HUDEP-2 (cell line): ENCODE data around the gene ATP2C2.
"Not testable (repeated sequence)": the region's sequence is repeated elsewhere in the genome, so short reads cannot be mapped to it uniquely, and the experiment has no call there.

Source experiments
- DNase-seq, 76 experiments: peaks; one replicate each; lab custom pipeline; 2025; ENCODE audit not compliant: unreplicated experiment in 76 of 76; lab: John Stamatoyannopoulos, UW

ATP2C2 gene

DNA sequence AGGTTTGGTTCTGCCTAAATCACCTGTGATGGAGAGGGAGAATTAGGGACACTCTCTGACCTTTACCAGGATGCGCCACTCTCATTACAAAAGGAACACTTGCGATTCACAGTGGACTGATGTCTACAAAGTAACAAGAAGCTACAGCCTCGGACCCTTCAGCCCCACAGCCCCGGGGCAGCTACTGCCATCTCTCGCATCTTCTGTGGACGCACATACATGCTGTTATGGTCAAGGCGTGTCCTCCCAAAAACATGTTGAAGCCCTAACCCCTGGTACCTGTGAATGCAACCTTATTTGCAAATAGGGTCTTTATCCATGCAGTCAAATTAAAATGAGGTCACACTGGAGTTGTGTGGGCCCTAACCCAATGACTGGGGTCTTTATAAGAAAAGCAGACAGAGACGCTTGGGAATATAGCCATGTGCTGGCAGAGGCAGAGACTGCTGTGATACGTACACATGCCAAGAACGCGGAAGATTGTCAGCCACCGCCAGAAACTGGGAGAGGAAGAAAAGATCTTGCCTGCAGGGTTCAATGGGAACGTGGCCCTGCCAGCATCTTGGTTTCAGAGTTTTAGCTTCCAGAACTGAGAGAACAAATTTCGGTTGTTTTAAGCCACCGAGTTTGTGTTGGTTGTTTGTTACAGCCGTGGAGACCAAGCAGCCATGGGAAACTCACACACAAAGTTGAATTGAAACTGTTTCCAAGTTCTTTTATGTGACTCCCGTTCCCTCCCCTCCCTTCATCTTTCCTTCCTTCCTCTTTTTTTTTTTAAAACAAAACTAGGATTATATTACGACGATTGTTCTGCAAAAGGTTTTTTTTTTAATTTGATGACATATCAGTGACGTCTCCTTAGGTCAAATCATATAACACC, 23.1 kb downstream of the ATP2C2 start:
- no peak for DNase-seq

DNA sequence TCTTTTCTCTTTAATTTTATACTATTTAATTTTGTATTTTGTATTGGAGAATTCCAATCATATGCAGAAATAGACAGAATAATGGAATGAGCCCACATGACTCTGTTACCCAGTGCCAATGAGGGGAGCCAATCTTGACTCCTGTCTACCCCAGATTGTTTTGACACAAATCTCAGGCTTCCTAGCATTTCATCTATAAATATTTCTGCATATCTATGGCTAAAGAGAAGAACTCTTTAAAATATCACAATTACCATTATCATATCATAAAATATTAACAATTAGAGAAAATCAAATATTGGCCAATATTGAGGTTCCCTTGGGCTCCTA, 23.7 kb downstream of the ATP2C2 start:
- no peak for DNase-seq

DNA sequence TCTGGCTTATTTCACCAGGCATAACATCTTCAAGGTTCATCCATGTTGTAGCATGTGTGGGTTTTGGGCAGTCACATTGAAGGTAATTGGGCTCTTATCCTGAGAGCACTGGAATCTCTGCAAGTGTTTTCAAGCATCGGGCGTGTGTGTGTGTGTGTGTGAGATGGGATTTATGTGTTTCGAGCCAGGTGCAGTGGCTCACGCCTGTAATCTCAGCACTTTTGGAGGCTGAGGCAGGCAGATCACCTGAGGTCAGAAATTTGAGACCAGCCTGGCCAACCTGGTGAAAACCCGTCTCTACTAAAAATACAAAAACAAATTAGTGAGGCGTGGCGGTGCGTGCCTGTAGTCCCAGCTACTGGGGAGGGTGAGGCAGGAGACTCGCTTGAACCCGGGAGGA, 27.7 kb downstream of the ATP2C2 start:
- DNase-seq = not testable (repeated sequence)

DNA sequence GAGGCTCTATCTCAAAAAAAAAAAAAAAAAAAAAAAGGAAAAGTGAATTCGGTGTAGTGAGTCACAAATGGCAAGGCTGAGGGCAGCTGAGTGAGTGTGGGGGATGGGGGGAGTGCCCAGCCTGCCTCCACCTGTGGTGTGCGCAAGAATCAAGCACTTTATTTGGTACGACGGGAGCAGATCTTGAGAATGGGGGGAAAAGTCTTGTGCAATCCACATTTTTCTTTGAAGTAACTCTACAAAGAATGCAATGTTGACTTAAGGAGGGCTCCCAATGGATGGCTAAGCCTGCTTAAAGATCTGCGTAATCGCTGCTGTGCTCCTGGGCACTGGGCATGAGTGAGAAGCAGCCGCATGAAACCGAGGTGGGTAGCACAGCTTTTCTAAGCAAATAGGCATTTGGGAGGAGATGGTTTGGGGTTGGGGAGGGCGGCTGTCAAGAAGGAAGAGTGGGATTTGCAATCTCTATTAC, 28.2 kb downstream of the ATP2C2 start:
- DNase-seq = no peak

DNA sequence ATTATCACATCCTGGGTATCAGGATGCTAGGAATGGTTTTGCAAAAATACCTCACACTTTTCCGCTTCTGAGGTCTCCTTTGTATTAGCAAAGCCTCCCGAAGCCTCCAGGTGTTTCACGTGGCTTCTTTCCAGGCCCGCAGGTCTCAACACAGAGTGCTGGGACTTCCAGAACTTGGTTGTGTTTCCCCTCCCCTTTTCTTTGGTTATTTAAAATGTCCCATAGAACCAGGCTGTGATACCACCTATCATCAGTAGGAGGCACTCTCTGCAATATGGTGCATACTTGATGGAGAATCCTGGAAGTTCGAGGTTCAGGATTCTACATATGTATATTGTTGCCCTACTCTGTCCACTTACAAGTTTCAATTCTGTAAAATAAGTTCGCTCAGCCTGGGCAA, 28.8 kb downstream of the ATP2C2 start:
- no peak for DNase-seq

DNA sequence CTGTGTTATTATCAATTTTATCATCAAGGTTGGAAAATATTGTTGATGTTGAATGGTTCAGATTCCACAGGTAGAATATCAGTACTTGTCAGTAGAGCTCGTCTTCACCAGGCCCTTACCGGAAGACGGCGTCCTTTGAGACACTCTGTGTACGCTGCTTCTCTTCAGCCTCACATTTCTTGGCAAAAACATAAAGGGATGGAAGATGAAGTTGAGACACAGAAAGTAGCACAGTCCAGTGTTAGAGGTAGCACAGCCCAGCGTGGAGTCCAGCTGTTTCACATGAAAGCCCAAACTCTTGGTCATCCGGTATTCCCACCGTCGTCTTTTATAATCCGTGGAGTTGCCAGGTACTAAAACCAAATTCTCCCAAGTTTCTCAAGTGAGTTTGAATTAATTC, 30.4 kb downstream of the ATP2C2 start:
- DNase-seq = no peak

DNA sequence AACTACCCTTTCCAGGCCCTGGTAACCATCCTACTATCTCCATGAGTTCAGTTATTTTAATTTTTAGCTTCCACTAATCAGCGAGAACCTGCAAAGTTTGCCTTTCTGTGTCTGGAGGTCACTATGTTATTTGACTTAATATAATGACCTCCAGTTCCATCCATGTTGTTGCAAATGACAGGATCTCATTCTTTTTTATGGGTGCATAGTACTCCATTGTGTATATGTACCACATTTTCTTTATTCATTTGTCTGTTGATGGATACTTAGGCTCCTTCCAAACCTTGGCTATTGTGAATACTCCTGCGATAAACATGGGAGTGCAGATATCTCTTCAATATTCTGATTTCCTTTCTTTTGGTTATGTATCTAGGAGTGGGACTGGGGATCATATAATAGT, 31.6 kb downstream of the ATP2C2 start:
- DNase-seq = not testable (repeated sequence)

DNA sequence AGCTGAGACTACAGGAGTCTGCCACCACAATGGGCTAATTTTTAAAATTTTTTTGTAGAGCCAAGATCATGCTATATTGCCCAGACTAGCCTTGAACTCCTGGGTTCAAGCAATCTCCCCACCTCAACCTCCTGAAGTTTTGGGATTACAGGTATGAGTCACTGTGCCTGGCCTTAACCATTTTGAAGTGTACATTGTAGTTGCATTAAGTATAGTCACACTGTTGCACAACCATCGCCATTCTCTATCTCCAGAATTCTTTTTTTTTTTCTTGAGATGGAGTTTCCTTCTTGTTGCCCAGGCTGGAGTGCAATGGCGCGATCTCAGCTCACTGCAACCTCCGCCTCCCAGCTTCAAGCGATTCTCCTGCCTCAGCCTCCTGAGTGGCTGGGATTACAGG, 35.1 kb downstream of the ATP2C2 start:
- DNase-seq = not testable (repeated sequence)

DNA sequence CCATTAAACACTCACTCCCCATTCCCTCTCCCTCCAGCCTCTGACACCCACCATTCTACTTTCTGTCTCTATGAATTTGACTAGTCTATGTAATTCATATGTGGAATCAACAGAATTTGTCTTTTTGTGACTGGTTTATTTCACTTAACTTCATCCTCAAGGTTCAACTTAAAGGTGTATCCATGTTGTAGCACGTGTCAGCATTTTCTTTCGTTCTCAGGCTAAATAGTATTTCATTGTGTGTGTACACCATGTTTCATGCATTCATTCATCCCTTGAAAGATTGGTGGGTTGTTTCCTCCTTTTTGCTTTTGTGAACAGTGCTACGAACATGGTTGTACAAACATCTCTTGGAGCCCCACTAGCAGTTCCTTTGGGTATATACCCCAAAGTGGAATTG, 36.0 kb downstream of the ATP2C2 start:
- no peak for DNase-seq

DNA sequence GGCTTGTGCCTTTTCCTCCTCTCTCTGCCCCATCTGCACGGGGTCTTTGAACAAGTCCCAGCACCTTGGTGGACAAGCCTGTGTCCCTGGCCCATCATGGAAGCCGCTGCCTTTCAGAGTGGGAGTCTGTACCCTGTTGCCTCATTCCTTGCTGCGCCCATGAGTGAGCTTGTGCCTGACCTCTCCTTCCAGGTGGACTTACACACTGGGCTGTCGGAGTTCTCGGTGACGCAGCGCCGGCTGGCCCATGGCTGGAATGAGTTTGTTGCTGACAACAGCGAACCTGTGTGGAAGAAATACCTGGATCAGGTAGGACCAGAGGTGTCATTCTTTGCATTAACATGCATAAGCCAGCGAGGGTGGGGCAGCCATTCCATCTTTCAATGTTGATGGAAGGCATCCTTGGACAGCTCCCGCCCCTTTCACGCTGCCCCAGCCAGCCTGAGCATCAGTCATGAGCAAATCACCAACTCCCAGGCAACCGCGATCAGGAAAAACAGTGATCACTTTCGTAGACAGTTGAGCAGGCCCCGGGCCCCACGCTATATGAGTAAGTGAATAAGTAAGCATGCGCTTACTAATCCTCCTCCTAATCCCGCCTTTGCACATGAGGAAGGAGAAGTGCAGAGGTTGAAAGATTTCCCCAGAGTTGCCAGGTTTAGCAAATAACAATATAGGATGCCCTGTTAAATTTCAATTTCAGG, 36.8 kb downstream of the ATP2C2 start:
- DNase-seq = no peak

DNA sequence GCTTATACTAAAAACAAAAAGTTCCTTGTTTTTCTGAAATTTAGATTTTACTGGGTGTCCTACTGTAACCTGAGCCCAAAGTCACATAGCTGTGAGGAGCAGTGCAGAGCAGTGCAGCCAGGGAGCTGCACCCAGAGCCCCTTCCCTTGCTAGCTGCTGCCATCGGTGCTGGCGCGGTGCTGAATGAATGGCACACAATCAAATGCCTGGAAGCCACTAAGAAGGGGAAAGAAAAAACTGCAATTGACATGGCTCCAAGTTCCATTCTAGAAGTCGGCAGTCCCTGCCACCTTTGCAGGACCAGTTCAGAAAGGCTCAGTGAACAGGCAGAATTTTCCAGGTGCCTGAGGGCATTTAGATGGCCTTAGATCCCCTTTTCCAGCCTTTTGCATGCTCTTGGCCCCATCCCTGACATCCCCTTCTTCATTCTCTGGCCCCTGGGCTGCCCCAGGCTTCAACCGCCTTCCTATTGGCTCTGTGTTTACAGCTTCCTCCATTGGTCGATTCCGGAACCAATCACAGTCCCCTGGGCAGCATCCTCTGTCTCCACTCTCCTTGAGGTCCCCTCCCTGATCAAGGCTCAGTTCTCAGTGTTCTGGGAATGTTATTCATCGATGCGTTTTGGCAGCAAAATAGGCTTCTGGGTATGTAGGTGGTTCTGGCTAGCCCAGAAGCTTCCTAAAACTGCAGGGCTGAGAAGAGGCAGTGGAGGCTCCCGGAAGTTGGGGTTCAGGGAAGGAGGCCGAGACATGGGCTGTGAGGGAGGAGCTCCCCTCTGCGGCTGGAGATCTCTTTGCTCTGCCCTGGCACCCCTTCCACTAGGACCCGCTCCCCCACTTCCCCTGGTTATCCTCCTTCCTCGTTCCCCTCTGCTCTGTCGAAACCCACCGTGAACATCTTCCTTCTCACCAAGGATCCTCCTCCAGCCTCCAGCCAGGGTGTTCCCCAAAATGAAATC, 37.9 kb downstream of the ATP2C2 start:
- DNase-seq = no peak

DNA sequence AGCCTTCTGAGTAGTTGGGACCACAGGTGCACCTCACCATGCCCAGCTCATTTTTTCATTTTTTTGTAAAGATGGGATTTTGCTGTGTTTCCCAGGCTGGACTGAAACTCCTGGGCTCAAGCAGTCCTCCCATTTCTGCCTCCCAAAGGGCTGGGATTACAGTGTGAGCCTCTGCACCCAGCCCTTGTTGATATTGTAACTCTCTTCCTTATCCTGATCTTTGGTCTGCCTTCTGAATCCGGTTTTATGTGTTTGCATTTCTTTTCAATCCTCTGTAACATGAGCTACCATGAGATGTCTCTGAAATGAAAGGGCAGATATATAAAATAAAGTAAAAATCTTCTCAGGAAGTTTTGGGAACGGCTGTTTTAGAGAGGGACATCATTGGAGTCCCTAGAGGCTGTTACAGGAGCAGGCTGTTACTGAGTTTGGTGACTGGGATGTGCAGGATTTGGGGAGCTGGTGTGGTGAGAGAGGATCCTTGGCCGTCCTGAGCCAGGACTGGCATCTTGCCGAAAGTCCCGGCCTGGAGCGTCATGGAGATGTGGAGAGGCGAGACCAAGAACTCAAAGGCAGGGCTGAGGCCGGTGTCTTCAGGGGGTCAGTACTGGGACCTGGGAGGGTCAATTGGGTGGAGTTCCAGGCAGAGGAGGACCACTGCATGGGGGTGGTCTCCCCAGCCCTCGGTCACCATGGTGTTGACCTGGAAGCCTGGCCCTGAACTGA, 39.4 kb downstream of the ATP2C2 start:
- no peak for DNase-seq

DNA sequence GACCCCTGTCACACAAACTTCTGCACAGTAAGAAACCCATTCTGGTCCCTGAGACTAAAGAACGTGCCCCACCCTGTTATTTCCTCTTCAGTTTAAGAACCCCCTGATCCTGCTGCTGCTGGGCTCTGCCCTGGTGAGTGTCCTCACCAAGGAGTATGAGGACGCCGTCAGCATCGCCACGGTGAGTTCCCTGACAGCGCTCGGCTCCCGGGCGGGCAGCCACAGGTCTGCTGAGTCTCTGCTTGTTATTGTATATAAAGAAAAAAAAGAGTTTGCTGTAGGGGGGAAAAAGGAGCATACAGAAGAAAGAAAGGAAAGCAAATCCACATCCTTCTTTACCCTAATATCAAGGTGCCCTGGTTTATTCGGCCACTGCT, 40.0 kb downstream of the ATP2C2 start:
- DNase-seq = no peak

DNA sequence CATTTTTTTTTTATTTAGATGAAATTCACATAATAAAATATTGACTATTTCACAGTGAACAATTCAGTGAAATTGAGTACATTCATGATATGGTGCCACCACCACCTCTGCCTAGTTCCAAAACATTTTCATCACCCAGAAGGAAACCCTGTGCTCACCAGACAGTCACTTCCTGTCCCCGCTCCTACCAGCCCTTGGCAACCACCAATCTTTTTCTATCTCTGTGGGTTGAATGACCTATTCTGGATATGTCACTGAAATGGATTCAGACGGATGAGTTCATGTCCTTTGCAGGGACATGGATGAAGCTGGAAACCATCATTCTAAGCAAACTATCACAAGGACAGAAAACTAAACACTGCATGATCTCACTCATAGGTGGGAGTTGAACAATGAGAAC, 40.5 kb downstream of the ATP2C2 start:
- no peak for DNase-seq

DNA sequence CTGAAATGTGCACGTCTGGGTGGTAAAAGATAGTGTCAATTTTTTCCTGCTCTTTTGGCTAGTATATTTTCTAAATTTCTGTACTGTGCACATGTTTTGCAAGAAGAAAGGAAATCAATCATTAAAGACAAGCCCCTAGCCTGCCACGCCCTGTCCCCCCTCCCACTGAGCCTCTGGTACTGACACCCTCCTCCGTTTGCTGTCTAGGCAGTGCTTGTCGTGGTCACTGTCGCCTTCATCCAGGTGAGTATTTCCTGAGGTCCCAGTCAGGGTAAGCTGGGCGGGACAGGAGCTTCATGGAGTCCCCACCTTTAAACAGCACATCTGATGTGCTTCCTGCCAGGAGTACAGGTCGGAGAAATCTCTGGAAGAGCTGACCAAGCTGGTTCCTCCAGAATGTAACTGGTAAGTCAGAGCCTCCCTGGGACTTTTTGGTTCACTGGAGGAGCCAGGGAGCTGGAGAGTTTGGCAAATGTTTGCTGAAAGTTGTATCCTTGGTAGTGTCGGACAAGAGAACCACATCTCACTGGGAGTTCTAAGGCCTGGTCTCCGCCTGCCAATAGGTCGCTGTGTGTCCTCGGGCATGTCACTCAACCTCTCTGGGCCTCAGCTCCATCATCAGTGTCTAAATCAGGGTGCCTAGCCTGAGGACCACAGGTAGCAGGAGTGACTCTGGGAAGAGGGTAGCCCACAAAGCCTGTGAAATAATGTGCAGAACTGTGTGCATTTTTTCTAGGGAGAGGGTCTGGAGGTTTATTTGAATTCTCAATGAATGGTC, 42.2 kb downstream of the ATP2C2 start:
- DNase-seq = no peak

DNA sequence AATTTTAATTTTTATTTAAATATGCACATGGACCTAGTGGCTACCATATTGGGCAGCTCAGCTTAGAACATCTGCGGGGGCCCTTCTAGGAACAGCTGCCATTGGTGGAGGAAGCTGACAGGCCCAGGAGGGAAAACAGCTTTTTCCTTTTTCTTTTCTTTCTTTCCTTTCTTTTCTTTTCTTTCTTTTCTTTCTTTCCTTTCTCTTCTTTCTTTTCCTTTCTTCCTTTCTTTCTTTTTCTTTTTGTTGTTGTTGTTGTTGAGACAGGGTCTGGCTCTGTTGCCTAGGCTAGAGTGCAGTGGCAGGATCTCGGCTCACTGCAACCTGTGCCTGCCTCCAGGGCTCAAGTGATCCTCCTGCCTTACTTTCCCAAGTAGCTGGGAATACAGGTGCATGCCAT, 43.4 kb downstream of the ATP2C2 start:
- DNase-seq = no peak

DNA sequence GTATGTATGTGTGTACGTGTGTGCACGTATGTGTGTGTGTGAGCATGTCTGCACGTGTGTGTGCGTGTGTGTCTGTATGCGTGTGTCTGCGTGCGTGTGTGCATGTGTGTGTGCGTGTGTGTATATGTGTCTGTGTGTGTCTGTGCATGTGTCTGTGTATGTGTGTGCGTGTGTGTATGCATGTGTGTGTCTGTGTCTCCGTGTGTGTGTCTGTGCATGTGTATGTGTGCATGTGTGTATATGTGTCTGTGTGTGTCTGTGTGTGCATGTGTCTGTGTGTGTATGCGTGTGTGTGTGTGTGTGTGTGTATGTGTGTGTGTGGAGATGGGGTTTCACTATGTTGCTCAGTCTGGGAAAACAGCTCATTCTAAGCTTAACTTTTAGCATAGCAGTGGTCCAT, 43.9 kb downstream of the ATP2C2 start:
- no peak for DNase-seq

DNA sequence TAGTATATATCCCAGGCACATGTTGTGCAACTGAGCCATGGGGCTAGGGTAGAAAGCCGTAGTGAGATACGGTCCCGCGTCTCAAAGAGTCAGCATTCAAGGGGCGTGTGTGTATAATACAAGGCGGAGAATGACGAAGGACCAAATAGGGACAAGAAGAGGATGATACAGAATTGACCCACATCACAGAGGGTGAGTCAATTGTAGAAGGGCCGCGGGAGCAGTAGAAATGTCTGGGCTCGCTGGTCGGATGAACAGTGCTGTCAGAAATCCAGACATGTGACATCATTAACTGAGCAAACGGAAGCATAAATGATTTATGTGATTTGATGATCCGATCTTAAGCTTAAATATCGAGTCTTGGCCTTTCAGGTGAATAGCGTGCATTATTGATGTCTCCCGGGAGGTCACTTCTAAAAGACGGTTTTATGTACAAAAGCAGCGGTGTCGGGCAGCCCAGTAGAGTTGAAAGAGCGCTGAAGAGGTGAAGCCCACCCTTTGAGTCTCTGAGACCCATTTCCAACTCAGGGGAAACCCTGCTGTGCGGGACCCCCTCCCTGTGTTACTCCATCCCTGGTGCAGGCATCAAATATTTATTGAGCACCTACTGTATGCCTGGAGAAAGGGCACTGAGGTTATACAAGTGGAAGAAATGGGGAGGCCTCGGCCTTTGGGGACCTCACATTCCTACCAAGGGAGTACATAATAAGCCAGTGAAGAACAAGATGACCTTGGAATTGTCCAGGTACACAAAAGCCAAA, 45.1 kb downstream of the ATP2C2 start:
- DNase-seq = no peak

DNA sequence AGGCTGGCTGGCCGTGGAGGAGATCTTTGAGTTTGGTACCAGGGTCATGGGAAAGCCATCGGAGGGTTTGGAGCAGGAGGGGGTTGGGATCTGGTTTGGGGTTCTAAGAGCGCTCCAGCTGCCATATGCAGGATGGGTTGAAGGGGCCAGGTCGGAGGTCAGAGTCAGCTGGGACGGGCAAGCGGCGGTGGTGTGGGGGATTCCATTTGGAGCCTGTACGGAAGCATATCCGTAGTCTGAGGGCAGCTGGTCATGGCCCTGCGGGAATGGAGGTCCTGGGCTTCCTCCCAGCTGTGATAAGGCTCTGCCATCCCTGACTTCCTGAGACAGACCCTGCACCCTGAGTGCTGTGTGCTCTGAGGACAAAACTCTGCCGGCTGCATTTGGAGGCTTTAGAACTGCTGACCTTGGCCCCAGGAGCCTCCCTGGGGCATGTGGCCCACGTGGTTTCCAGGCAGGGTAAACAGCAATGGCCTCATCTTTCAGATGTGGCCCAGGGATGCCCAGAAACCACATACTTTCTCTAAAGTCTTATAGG, 46.5 kb downstream of the ATP2C2 start:
- no peak for DNase-seq
